Pancreas (tissue), 10 donors: Measurements from ENCODE around the gene INPP5K. TPM values are rescaled to one million over a fixed set of nuclear protein-coding genes. Genes with fewer than 3 reads are reported as not detected.

Source experiments
- ATAC-seq, 4 donors: fragments of 200-7000 bp; cut with Tn5 transposase; one replicate each; pipeline versions ENCODE4 v1.8.0 to v1.9.1; 2020; ENCODE audit warnings: mild to moderate bottlenecking in 4 of 4, moderate library complexity in 4 of 4
- DNase-seq, 6 donors: peaks; one replicate each; pipeline ENCODE4 v3.0.0-alpha.2; 2020
- FAIRE-seq: peaks from 2 replicates; lab custom pipeline; 2012; peaks lifted over from hg19 to GRCh38; lab: Jason Lieb, UNC
- H3K27ac ChIP-seq, 4 donors: fragments of 200-600 bp; sonication (generic); 1 replicate in 3 of 4; 2 replicates in 1 of 4; pipeline versions ENCODE4 v1.5.0 to v1.8.0; 2020
- H3K27me3 ChIP-seq, 4 donors: fragments of 200-600 bp; one replicate each; pipeline ENCODE4 v1.8.0; 2021
- H3K36me3 ChIP-seq, 3 donors: fragments of 200-600 bp; sonication (generic) in 1 of 3; one replicate each; pipeline versions ENCODE4 v1.5.0 to v1.8.0; 2020 to 2021
- H3K4me1 ChIP-seq, 3 donors: fragments of 200-600 bp; one replicate each; pipeline ENCODE4 v1.8.0; 2021
- H3K4me3 ChIP-seq, 4 donors: fragments of 200-600 bp; sonication (generic) in 2 of 4; one replicate each; pipeline versions ENCODE4 v1.5.0 to v1.8.0; 2020 to 2021
- H3K9me3 ChIP-seq, 4 donors: fragments of 200-600 bp; one replicate each; pipeline ENCODE4 v1.8.0; 2021
- CTCF ChIP-seq, 4 donors: fragments of 200-600 bp; sonication (generic) in 3 of 4; IDR thresholded peaks; one replicate each; pipeline versions ENCODE4 v1.5.0 to v1.8.0; 2021; ENCODE audit warnings: antibody characterized with exemption in 4 of 4
- WGBS, 2 donors: extraction: QIAGEN DNeasy Blood & Tissue Kit; methylation state at CpG; one replicate each; pipeline ENCODE4 v1.1.7; 2013; 5-methylcytosine and 5-hydroxymethylcytosine counted together
- intact Hi-C, 3 donors: fragments of 100-400 bp; cut with DNase I; formaldehyde crosslinking; loops; one replicate each; pipeline versions ENCODE4 v1.11.1 to v1.14.2; 2022
- polyA plus RNA-seq, 2 donors: library from polyadenylated mRNA; stranded (reverse); fragments of 200-250 nt; gene quantifications; one replicate each; pipeline ENCODE4 v1.2.3, GENCODE V29; 2013
- total RNA-seq, 6 donors: library from RNA; stranded (reverse); fragmentation: NEBNext Ultra II Directional in 4 of 6; extraction: Animal tissue kit (Norgen Biotek cat#: 25700) in 4 of 6; gene quantifications; one replicate each; pipeline versions ENCODE4 v1.2.1 to v1.2.4, GENCODE V29; 2021 to 2023
- donor health status: healthy with polysubstance abuse.
- donor health status: DM: no; HTN: no; CAD: no; lungs with moderate emphysema.
- donor health status: DM: no; HTN: no; CAD: no.
- donor health status: control.
- donor health status: control.
- donor health status: Bipolar disorder and iron deficiency.
- donor health status: DM: yes; HTN: yes; CAD: no.
- donor health status: DM: no; HTN: no; CAD: no.
- donor health status: DM: no; HTN: no; CAD: no.
- donor health status: DM: yes; HTN: yes; CAD: no.

The INPP5K gene
- total and polyA plus RNA-seq, 8 donors = 13.2 to 24.4 (median 17.8) TPM

GRCh38 chr17:1487939-1488825 is 28.2 kb downstream of the INPP5K start:
- Histone ChIP-seq H3K27me3 (no peaks in the 10 kb centered on the region), H3K4me1 (peaks cover 3 to 8% (median 4%) of the 10 kb centered on the region in 3 donors), H3K9me3 (no peaks in the 10 kb centered on the region), H3K4me3 (peak overlapping the region; percentile 24 to 69 (median 46)), H3K36me3 (no peaks in the 10 kb centered on the region), H3K27ac (peak overlapping the region; percentile 92 to 96 (median 93))
- no peak for FAIRE-seq
- no peak for TF ChIP-seq CTCF (IDR thresholded peaks at IDR 0.05)
- intact Hi-C loops = no loop called here
- peak; percentile 78 to 94 (median 86) for DNase-seq
- WGBS, 2 donors = 1 to 2% methylated on average over 49 to 72 of the region's 72 CpGs
- peak; percentile 51 to 72 (median 65) for ATAC-seq

GRCh38 chr17:1486802-1487695 is 29.4 kb downstream of the INPP5K start:
- peak overlapping the region; percentile 24 to 69 (median 46) for H3K4me3 ChIP-seq
- peaks cover 0 to 4% (median 0%) of the 10 kb centered on the region in 3 donors for H3K36me3 ChIP-seq
- H3K4me1 ChIP-seq = peaks cover 3 to 11% (median 4%) of the 10 kb centered on the region in 3 donors
- peak; percentile 54 to 87 (median 68) for DNase-seq
- H3K9me3 ChIP-seq = no peaks in the 10 kb centered on the region
- ATAC-seq = peak in 2 of 4 donors; percentile 2 to 6
- no peaks in the 10 kb centered on the region for H3K27me3 ChIP-seq
- peak overlapping the region; percentile 92 to 96 (median 93) for H3K27ac ChIP-seq
- FAIRE-seq = no peak
- intact Hi-C loops = no loop called here
- 46 to 47% methylated on average over 55 to 74 of the region's 74 CpGs for WGBS, 2 donors
- no peak for TF ChIP-seq CTCF (IDR thresholded peaks at IDR 0.05)

GRCh38 chr17:1485423-1486376 is 30.7 kb downstream of the INPP5K start:
- 3% methylated on average over 73 to 125 of the region's 127 CpGs for WGBS, 2 donors
- H3K36me3 ChIP-seq = peaks cover 0 to 17% (median under 1%) of the 10 kb centered on the region in 3 donors
- H3K27me3 ChIP-seq = no peaks in the 10 kb centered on the region
- H3K27ac ChIP-seq = peak overlapping the region; percentile 92 to 96 (median 93)
- peaks cover 3 to 11% (median 4%) of the 10 kb centered on the region in 3 donors for H3K4me1 ChIP-seq
- no peak for TF ChIP-seq CTCF (IDR thresholded peaks at IDR 0.05)
- intact Hi-C loops = no loop called here
- FAIRE-seq (no peak), ATAC-seq (peak; percentile 27 to 44 (median 34)), DNase-seq (peak; percentile 62 to 87 (median 75))
- peak overlapping the region; percentile 55 to 85 (median 78) for H3K4me3 ChIP-seq
- no peaks in the 10 kb centered on the region for H3K9me3 ChIP-seq
